K562 (cell line): Measurements from ENCODE around the gene ABCC1. TPM values are rescaled to one million over a fixed set of nuclear protein-coding genes. Genes with fewer than 3 reads are reported as not detected.

Source experiments
- CBFA2T2 ChIP-seq: fragments of 450-650 bp; conservative IDR thresholded peaks from 2 replicates; pipeline ENCODE4 v1.6.1; 2017; ENCODE audit warnings: mild to moderate bottlenecking
- CBFA2T3 ChIP-seq: fragments of 450-650 bp; IDR thresholded peaks from 2 replicates; pipeline ENCODE4 v1.6.1; 2017
- CCAR2 ChIP-seq: fragments of 200-400 bp; formaldehyde crosslinking; IDR thresholded peaks from 2 replicates; pipeline ENCODE4 v1.6.1; 2017; ENCODE audit warnings: mild to moderate bottlenecking, low read depth, low read length
- ETS2 ChIP-seq: IDR thresholded peaks from 2 replicates; pipeline ENCODE4 v1.6.1; 2016; ENCODE audit warnings: borderline replicate concordance, missing genetic modification characterization, mild to moderate bottlenecking, moderate library complexity, missing compliant biosample characterization; ENCODE audit not compliant: poor library complexity, severe bottlenecking
- FOXM1 ChIP-seq, 2 experiments: fragments of 450-650 bp in 1 of 2; sonication (generic) in 1 of 2; formaldehyde crosslinking in 1 of 2; IDR thresholded peaks; 2 replicates each; pipeline versions ENCODE4 v1.6.1 to v1.9.0; 2017 to 2022; ENCODE audit warnings: low read depth in 2 of 2, mild to moderate bottlenecking in 2 of 2, missing genetic modification reagents in 1 of 2, moderate library complexity in 1 of 2
- HDAC8 ChIP-seq: fragments of 450-650 bp; IDR thresholded peaks from 2 replicates; pipeline ENCODE4 v1.6.1; 2016; ENCODE audit warnings: mild to moderate bottlenecking, missing genetic modification characterization, moderate library complexity, missing compliant biosample characterization
- HNRNPL ChIP-seq: fragments of 200-400 bp; formaldehyde crosslinking; IDR thresholded peaks from 2 replicates; pipeline ENCODE4 v1.6.1; 2017; ENCODE audit warnings: low read depth, mild to moderate bottlenecking, low read length
- MAFG ChIP-seq: fragments of 450-650 bp; conservative IDR thresholded peaks from 2 replicates; pipeline ENCODE4 v1.6.1; 2016; ENCODE audit warnings: missing genetic modification characterization, missing compliant biosample characterization
- MEF2D ChIP-seq: conservative IDR thresholded peaks from 2 replicates; pipeline ENCODE4 v1.6.1; 2016; ENCODE audit warnings: low read depth, missing genetic modification characterization, missing compliant biosample characterization
- NR2C1 ChIP-seq, 2 experiments: fragments of 450-650 bp; IDR thresholded peaks; 2 replicates each; pipeline ENCODE4 v1.6.1; 2017; ENCODE audit warnings: mild to moderate bottlenecking in 2 of 2, antibody characterized with exemption in 1 of 2, inconsistent platforms in 1 of 2, missing compliant biosample characterization in 1 of 2, missing genetic modification characterization in 1 of 2
- PRPF4 ChIP-seq: fragments of 200-400 bp; formaldehyde crosslinking; IDR thresholded peaks from one replicate; pipeline ENCODE4 v1.6.1; 2017; ENCODE audit warnings: low read length, low read depth, mild to moderate bottlenecking; ENCODE audit not compliant: insufficient read depth, poor library complexity, severe bottlenecking
- RBM17 ChIP-seq: fragments of 200-400 bp; formaldehyde crosslinking; IDR thresholded peaks from 2 replicates; pipeline ENCODE4 v1.6.1; 2017; ENCODE audit warnings: low read depth, mild to moderate bottlenecking, low read length, borderline replicate concordance
- RHOXF2B ChIP-seq: fragments of 250-450 bp; sonication (Bioruptor Pico); conservative IDR thresholded peaks from 2 replicates; pipeline ENCODE4 v1.5.1; 2021
- TAF9B ChIP-seq: fragments of 450-650 bp; IDR thresholded peaks from 2 replicates; pipeline ENCODE4 v1.6.1; 2018; ENCODE audit warnings: mild to moderate bottlenecking; ENCODE audit not compliant: partially characterized antibody
- THRAP3 ChIP-seq: fragments of 450-650 bp; IDR thresholded peaks from 2 replicates; pipeline ENCODE4 v1.6.1; 2016; ENCODE audit warnings: mild to moderate bottlenecking, inconsistent platforms, borderline replicate concordance
- ZC3H11A ChIP-seq: IDR thresholded peaks from 2 replicates; pipeline ENCODE4 v1.6.1; 2012; ENCODE audit warnings: low read depth, low read length, improper control_type of control experiment
- ZMIZ1 ChIP-seq, 2 experiments: fragments of 150-350 bp in 1 of 2; IDR thresholded peaks; 2 replicates each; pipeline ENCODE4 v1.6.1; 2012 to 2016; ENCODE audit warnings: low read depth in 2 of 2, low read length in 2 of 2, mild to moderate bottlenecking in 1 of 2, moderate library complexity in 1 of 2
- ZNF124 ChIP-seq: sonication (generic); formaldehyde crosslinking; IDR thresholded peaks from 2 replicates; pipeline ENCODE4 v1.8.1; 2022; ENCODE audit warnings: missing genetic modification reagents
- ZNF324 ChIP-seq: fragments of 250-450 bp; sonication (Bioruptor Pico); IDR thresholded peaks from 2 replicates; pipeline ENCODE4 v1.4.0; 2020; ENCODE audit warnings: mild to moderate bottlenecking
- polyA plus RNA-seq, 8 experiments: library from polyadenylated mRNA; depleted of rRNA in 4 of 8; stranded (reverse) in 5 of 8; unstranded in 3 of 8; fragments of >200 nt; fragmentation: Nextera tagmentation in 2 of 8; fragmentation: Illumina TruSeq in 1 of 8; extraction: Ambion mirVana in 2 of 8; extraction: Trizol in 1 of 8; gene quantifications; 2 replicates each; pipeline versions ENCODE4 v1.2.1 to v1.2.3, GENCODE V29; 2011 to 2014; ENCODE audit warnings: inconsistent platforms in 1 of 8, missing spikeins in 1 of 8
- total RNA-seq, 7 experiments: library from RNA; depleted of rRNA in 6 of 7; stranded (reverse); fragments of >200 nt in 6 of 7; fragmentation: Illumina TruSeq in 2 of 7; extraction: Trizol in 2 of 7; gene quantifications; 2 replicates each; pipeline versions ENCODE4 v1.2.1 to v1.2.3, GENCODE V29; 2011 to 2021; ENCODE audit warnings: low replicate concordance in 1 of 7
- TF ChIP-seq, protein P1 (sequence below): fragments of 250-450 bp; sonication (Bioruptor Pico); IDR thresholded peaks from 2 replicates; pipeline ENCODE4 v1.8.0; 2022; ENCODE audit warnings: moderate library complexity, mild to moderate bottlenecking, inconsistent platforms
- TF ChIP-seq, protein P2 (sequence below), 2 experiments: fragments of 450-650 bp in 1 of 2; sonication (generic) in 1 of 2; formaldehyde crosslinking in 1 of 2; IDR thresholded peaks in 1 of 2; conservative IDR thresholded peaks in 1 of 2; 2 replicates each; pipeline versions ENCODE4 v1.6.1 to v1.8.1; 2016 to 2023; ENCODE audit warnings: mild to moderate bottlenecking in 2 of 2, moderate library complexity in 2 of 2, inconsistent platforms in 1 of 2, missing genetic modification reagents in 1 of 2

The ABCC1 gene
- total and polyA plus RNA-seq, 9 of the 15 experiments (the other 6 are each of a cell fraction or from before 2014, with no cell fraction given) = 3.9 to 41.6 (median 10.0) TPM

DNA sequence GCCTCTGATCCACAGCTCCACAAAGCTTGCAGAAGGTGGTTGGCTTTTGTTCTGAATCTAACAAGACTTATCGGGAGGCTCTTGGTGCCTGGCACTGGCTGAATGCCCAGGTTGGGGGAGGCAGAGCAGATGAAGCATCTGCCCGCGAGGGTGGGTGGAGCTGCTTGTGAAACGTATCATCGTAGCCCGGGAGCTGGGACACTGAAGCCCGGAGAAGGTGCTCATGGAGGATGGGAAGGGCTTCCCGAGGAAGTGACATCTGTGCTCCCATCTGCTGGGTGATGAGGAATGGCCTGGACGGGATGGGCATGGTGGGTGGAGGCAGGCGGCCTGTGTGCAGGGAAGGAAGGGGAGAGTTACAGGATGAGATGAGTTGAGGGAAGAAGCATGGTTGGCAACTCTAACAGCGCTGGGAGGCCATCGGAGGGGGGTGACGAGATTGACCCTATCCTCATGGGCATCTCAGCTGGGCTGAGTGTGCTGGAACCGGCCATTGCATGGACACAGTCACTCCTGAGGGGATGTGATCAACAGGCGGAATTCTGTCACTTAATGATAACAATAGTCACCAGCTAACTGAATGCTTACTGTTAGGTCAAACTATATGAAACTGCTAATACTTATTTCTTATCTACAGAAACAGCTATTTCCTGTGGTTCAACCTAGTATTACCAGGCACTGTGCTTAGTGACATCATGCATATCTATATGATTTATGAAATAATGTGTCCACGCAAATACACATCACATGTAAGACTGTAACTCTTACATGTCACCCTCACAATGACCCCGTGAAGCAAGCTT lies 171.2 kb downstream of the ABCC1 start (continued):
- TF ChIP-seq, protein P1, sequence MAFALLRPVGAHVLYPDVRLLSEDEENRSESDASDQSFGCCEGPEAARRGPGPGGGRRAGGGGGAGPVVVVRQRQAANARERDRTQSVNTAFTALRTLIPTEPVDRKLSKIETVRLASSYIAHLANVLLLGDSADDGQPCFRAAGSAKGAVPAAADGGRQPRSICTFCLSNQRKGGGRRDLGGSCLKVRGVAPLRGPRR (CRISPR knock-in tag) = no peak
- no peak for TF ChIP-seq HDAC8 (tag)
- TF ChIP-seq ETS2 (tag) = no peak
- peak; percentile 89 for TF ChIP-seq CBFA2T2
- no peak for TF ChIP-seq ZNF124 (CRISPR knock-in tag)
- TF ChIP-seq MEF2D (tag) = peak; percentile 64; the same call in 1 of the 2 replicates
- TF ChIP-seq RHOXF2B (CRISPR knock-in tag) = no peak
- TF ChIP-seq ZC3H11A = no peak
- TF ChIP-seq THRAP3 = no peak
- TF ChIP-seq, protein P2, sequence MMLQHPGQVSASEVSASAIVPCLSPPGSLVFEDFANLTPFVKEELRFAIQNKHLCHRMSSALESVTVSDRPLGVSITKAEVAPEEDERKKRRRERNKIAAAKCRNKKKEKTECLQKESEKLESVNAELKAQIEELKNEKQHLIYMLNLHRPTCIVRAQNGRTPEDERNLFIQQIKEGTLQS (IDR thresholded peaks at IDR 0.05) = peak; percentile 87
- TF ChIP-seq, protein P2 (CRISPR knock-in tag; conservative IDR thresholded peaks at IDR 0.05) = peak; percentile 65; the same call in 1 of the 2 replicates
- TF ChIP-seq NR2C1 (IDR thresholded peaks at IDR 0.05) = no peak; the same call in 1 of the 2 replicates
- peak; percentile 50 for TF ChIP-seq NR2C1 (tag; IDR thresholded peaks at IDR 0.05)
- TF ChIP-seq FOXM1 (IDR thresholded peaks at IDR 0.05; ENCODE audit: low read depth) = peak; percentile 75
- TF ChIP-seq FOXM1 (CRISPR knock-in tag; IDR thresholded peaks at IDR 0.05; ENCODE audit: low read depth) = no peak
- no peak for TF ChIP-seq CCAR2
- TF ChIP-seq CBFA2T3 = peak; percentile 95
- TF ChIP-seq ZMIZ1 (IDR thresholded peaks at IDR 0.05; ENCODE audit: low read depth in 2 of 2, low read length in 2 of 2) = peak in 1 of 2 experiments; percentile 20; a peak in 1 of 4 replicates
- TF ChIP-seq PRPF4 = no peak
- no peak for TF ChIP-seq MAFG (tag)
- TF ChIP-seq RBM17 = no peak
- no peak for TF ChIP-seq ZNF324 (CRISPR knock-in tag)
- no peak for TF ChIP-seq HNRNPL
- TF ChIP-seq TAF9B = peak; percentile 30
